GM12878 (cell line): ENCODE measurements around the gene DCK. TPM values are rescaled to one million over a fixed set of nuclear protein-coding genes. Genes with fewer than 3 reads are reported as not detected.

Experiments
- ATAC-seq: fragments of 200-7000 bp; cut with Tn5 transposase; 3 replicates; pipeline ENCODE4 v1.9.1; 2020; ENCODE audit warnings: mild to moderate bottlenecking, moderate library complexity
- BruUV-seq: library from RNA; stranded (reverse); fragments of 400-500 nt; replicated peaks from 2 replicates; lab custom pipeline; 2021; lab: Mats Ljungman, UMichigan
- CTCF ChIA-PET: fragments of 300-600 bp; sonication (Branson Sonifier 250); formaldehyde crosslinking; extraction: SDS; loops from one replicate; lab custom pipeline; 2021; ENCODE audit warnings: inconsistent platforms; lab: Yijun Ruan, JAX
- POLR2A ChIA-PET: fragments of 350-600 bp; formaldehyde crosslinking; extraction: SDS; loops from one replicate; lab custom pipeline; 2021; ENCODE audit warnings: inconsistent platforms; lab: Charles Lee
- RAD21 ChIA-PET: fragments of 300-600 bp; sonication (Branson Sonifier 250); formaldehyde crosslinking; loops from one replicate; lab custom pipeline; 2023; ENCODE audit warnings: antibody characterized with exemption; ENCODE audit not compliant: unreplicated experiment; lab: Charles Lee
- SMC1A ChIA-PET: fragments of 300-600 bp; sonication (Branson Sonifier 250); formaldehyde crosslinking; loops from one replicate; lab custom pipeline; 2023; ENCODE audit not compliant: unreplicated experiment, uncharacterized antibody; lab: Charles Lee
- DNase-seq: peaks from one replicate; pipeline ENCODE4 v3.0.0-alpha.2; 2011; ENCODE audit warnings: low read depth, low spot score
- FAIRE-seq: peaks from 3 replicates; lab custom pipeline; 2011; peaks lifted over from hg19 to GRCh38; lab: Jason Lieb, UNC
- H2AFZ ChIP-seq: 2 replicates; pipeline ENCODE4 v1.6.0; 2011; ENCODE audit warnings: low read depth, low read length, control low read depth; ENCODE audit not compliant: control insufficient read depth
- H3K27ac ChIP-seq: 2 replicates; pipeline ENCODE4 v1.5.1; 2011; ENCODE audit warnings: control low read depth; ENCODE audit not compliant: control insufficient read depth, insufficient read depth
- H3K27me3 ChIP-seq, 2 experiments: replicated peaks in 1 of 2; 2 replicates each; pipeline versions ENCODE4 v1.6.0 to v1.6.1; 2011; ENCODE audit warnings: low read length in 1 of 2; ENCODE audit not compliant: control insufficient read depth in 2 of 2, insufficient read depth in 2 of 2
- H3K36me3 ChIP-seq, 2 experiments: 2 replicates each; pipeline ENCODE4 v1.5.1; 2011; ENCODE audit warnings: low read length in 1 of 2; ENCODE audit not compliant: control insufficient read depth in 2 of 2, insufficient read depth in 2 of 2
- H3K4me1 ChIP-seq: 2 replicates; pipeline ENCODE4 v1.6.1; 2011; ENCODE audit warnings: mild to moderate bottlenecking, low read length, moderate library complexity, mixed read lengths; ENCODE audit not compliant: control insufficient read depth, insufficient read depth
- H3K4me2 ChIP-seq: 2 replicates; pipeline ENCODE4 v1.6.0; 2011; ENCODE audit warnings: control low read depth; ENCODE audit not compliant: control insufficient read depth, insufficient read depth
- H3K4me3 ChIP-seq: fragments of 200-600 bp; sonication (generic); 2 replicates; pipeline ENCODE4 v1.5.1; 2016
- H3K79me2 ChIP-seq: 2 replicates; pipeline ENCODE4 v1.6.0; 2011; ENCODE audit warnings: low read length; ENCODE audit not compliant: control insufficient read depth, insufficient read depth
- H3K9ac ChIP-seq: 2 replicates; pipeline ENCODE4 v1.8.0; 2011; ENCODE audit warnings: low read length, control low read depth, mixed read lengths; ENCODE audit not compliant: control insufficient read depth, insufficient read depth
- H3K9me3 ChIP-seq: replicated peaks from 3 replicates; pipeline ENCODE4 v1.5.1; 2011; ENCODE audit warnings: mild to moderate bottlenecking, low read length; ENCODE audit not compliant: control insufficient read depth, insufficient read depth
- H4K20me1 ChIP-seq: 2 replicates; pipeline ENCODE4 v1.6.0; 2011; ENCODE audit not compliant: control insufficient read depth, insufficient read depth
- FOXM1 ChIP-seq: IDR thresholded peaks from 2 replicates; pipeline ENCODE4 v1.6.1; 2012; ENCODE audit warnings: low read depth, mild to moderate bottlenecking, inconsistent platforms, low read length, moderate library complexity
- IKZF2 ChIP-seq, 2 experiments: fragments of 450-650 bp; IDR thresholded peaks; 2 replicates each; pipeline ENCODE4 v1.6.1; 2017; ENCODE audit warnings: mild to moderate bottlenecking in 2 of 2, moderate library complexity in 2 of 2
- NFYB ChIP-seq: IDR thresholded peaks from 2 replicates; pipeline ENCODE4 v1.6.1; 2011; ENCODE audit warnings: low read depth, mild to moderate bottlenecking, low read length, improper control_type of control experiment, moderate library complexity; ENCODE audit not compliant: insufficient read depth
- WGBS: methylation state at CpG from one replicate; pipeline ENCODE4 v1.1.6; 2016; ENCODE audit warnings: low lambda C conversion rate; ENCODE audit not compliant: insufficient replicate concordance, insufficient coverage; ENCODE audit errors: missing lambda C conversion rate; 5-methylcytosine and 5-hydroxymethylcytosine counted together
- in situ Hi-C: fragments of 300-500 bp; cut with MboI; formaldehyde crosslinking; loops from 9 replicates; pipeline ENCODE4 v1.14.3; 2018; ENCODE audit warnings: mixed read lengths
- intact Hi-C: fragments of 100-400 bp; cut with micrococcal nuclease; formaldehyde crosslinking; loops from one replicate; pipeline ENCODE4 v1.14.2; 2022; ENCODE audit not compliant: unreplicated experiment
- polyA plus RNA-seq, 11 experiments: library from polyadenylated mRNA; depleted of rRNA in 4 of 11; unstranded in 6 of 11; stranded (reverse) in 5 of 11; fragments of >200 nt; fragmentation: Nextera tagmentation in 4 of 11; fragmentation: Illumina TruSeq in 1 of 11; extraction: Ambion mirVana in 4 of 11; extraction: Trizol in 1 of 11; gene quantifications; 1 replicate in 1 of 11; 2 replicates in 10 of 11; pipeline versions ENCODE4 v1.2.1 to v1.2.3, GENCODE V29; 2011 to 2016; ENCODE audit warnings: inconsistent platforms in 2 of 11, missing spikeins in 2 of 11, low read depth in 1 of 11
- total RNA-seq, 4 experiments: library from RNA; depleted of rRNA in 3 of 4; stranded (reverse); fragments of >200 nt in 3 of 4; fragmentation: Illumina TruSeq in 1 of 4; extraction: Trizol in 1 of 4; gene quantifications; 2 replicates each; pipeline versions ENCODE4 v1.2.1 to v1.2.3, GENCODE V29; 2013 to 2021
- TF ChIP-seq, protein P1 (sequence below): fragments of 450-650 bp; IDR thresholded peaks from 2 replicates; pipeline ENCODE4 v1.6.1; 2018; ENCODE audit warnings: borderline replicate concordance, mild to moderate bottlenecking; ENCODE audit not compliant: partially characterized antibody

The DCK gene
- total and polyA plus RNA-seq, 10 of the 15 experiments (the other 5 are each of a cell fraction or from before 2014, with no cell fraction given), result 20.0 to 69.4 (median 26.2) TPM

DNA sequence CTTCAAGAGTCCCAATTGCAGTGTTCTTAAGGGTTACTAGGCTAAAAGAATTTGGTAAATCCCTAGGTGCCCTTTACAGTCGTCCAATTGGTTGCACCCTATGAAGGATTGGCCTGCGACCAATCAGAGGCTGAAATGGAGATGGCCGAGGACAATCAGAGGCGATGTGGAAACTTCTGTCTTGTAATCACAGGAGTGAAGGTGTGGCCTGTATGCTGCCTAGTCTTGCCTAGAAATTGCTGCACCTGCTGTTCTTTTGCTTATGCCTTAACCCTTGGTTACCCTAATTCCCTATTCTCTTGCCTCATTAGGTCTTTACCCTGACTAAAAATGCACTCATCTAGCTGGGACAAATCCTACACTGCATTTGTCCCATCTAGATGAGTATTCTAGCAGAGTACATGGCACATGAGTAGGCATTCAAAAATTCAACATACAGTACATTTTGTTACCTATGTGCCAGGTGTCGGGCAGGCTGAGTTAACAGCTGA lies 1.0 kb upstream of the DCK start (continued):
- TF ChIP-seq NFYB, result peak; percentile 66

DNA sequence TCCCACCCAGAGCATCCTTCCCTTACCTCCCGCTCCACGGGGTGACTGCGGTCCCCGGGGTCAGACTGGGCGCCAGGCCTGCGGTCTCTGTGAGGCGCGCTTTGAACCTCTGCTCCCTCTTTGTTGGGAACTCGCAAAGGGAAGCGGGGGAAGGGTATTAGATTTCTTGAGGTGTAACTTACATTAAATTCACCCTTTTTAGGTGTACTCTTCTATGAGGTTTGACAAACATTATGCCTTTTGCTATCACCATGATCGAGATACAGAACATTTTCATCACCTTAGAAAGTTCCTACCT lies 569 bp downstream of the DCK start:
- FAIRE-seq, result no peak
- peak overlapping the region; percentile 82 for H3K27ac ChIP-seq
- under 1% methylated on average over 11 of the region's 11 CpGs for WGBS
- intact Hi-C loops (loop anchor here (5.0 to 10.0 kb wide), 3 partner anchors 157 to 309 kb away; partner anchors contain the start of genes GRSF1 and UTP3), in situ Hi-C loops (loop anchor here (5.0 kb wide), 1 partner anchor 152 kb away; no protein-coding TSS in a partner anchor)
- no peak for DNase-seq
- peak overlapping the region; percentile 86 for H3K9ac ChIP-seq
- H4K20me1 ChIP-seq, result no peaks in the 10 kb centered on the region
- POLR2A ChIA-PET, result interaction anchor here (0.6 to 4.5 kb wide), 11 partner anchors 10 to 360 kb away, joined by 3 to 38 read pairs (median 6); partner anchors contain the start of genes GRSF1 and MOB1B
- SMC1A ChIA-PET, result interaction anchor here (0.7 to 10.9 kb wide), 11 partner anchors 13 to 328 kb away, joined by 3 to 169 read pairs (median 3); partner anchors contain the start of gene GRSF1
- no peak; the same call in 2 of the 3 replicates for ATAC-seq
- no peaks in the 10 kb centered on the region for H3K27me3 ChIP-seq
- RAD21 ChIA-PET, result interaction anchor here (0.6 to 6.3 kb wide), 17 partner anchors 11 to 356 kb away, joined by 3 to 127 read pairs (median 3); partner anchors contain the start of gene MOB1B
- peak overlapping the region; percentile 86 for H3K4me2 ChIP-seq
- peak overlapping the region; percentile 95 for H2AFZ ChIP-seq
- no TSS peak for BruUV-seq
- H3K79me2 ChIP-seq, result peaks cover 64% of the 10 kb centered on the region
- TF ChIP-seq IKZF2 (IDR thresholded peaks at IDR 0.05), result 0 out of 4 replicates have a peak, but pooled peaks of 1 of the 2 experiments have one; percentile 49
- peak; percentile 37; the same call in 1 of the 2 replicates for TF ChIP-seq FOXM1
- TF ChIP-seq, protein P1, sequence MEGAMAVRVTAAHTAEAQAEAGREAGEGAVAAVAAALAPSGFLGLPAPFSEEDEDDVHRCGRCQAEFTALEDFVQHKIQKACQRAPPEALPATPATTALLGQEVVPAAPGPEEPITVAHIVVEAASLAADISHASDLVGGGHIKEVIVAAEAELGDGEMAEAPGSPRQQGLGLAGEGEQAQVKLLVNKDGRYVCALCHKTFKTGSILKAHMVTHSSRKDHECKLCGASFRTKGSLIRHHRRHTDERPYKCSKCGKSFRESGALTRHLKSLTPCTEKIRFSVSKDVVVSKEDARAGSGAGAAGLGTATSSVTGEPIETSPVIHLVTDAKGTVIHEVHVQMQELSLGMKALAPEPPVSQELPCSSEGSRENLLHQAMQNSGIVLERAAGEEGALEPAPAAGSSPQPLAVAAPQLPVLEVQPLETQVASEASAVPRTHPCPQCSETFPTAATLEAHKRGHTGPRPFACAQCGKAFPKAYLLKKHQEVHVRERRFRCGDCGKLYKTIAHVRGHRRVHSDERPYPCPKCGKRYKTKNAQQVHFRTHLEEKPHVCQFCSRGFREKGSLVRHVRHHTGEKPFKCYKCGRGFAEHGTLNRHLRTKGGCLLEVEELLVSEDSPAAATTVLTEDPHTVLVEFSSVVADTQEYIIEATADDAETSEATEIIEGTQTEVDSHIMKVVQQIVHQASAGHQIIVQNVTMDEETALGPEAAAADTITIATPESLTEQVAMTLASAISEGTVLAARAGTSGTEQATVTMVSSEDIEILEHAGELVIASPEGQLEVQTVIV, result no peak
- no peaks in the 10 kb centered on the region; the same call in 2 of the 3 replicates for H3K9me3 ChIP-seq
- peak overlapping the region; percentile 95 for H3K4me3 ChIP-seq
- CTCF ChIA-PET, result interaction anchor here (0.6 to 6.5 kb wide), 9 partner anchors 14 to 345 kb away, joined by 3 to 147 read pairs (median 5); no protein-coding TSS in a partner anchor
- peaks cover 0 to 2% of the 10 kb centered on the region in 2 experiments; a peak in 2 of 4 replicates for H3K36me3 ChIP-seq
- 0 out of 2 replicates have a peak, but pooled peaks cover 3% of the 10 kb centered on the region for H3K4me1 ChIP-seq
